Measurements from ENCODE around the gene BARX2.

- TF ChIP-seq CTCF (IDR thresholded peaks at IDR 0.05) (no peak), EP300 (IDR thresholded peaks at IDR 0.05) (no peak), POLR2A (IDR thresholded peaks at IDR 0.05) (no peak)
These were observed 118.1 kb downstream of the BARX2 start for GRCh38 chr11:129493746-129494145.
